Loucy (cell line): ENCODE measurements around the gene CCDC91.
"Not testable (repeated sequence)": the region's sequence is repeated elsewhere in the genome, so short reads cannot be mapped to it uniquely, and the experiment has no call there.

Experiments
- H2AFZ ChIP-seq: fragments of 200-600 bp; sonication (generic); 2 replicates; pipeline ENCODE4 v1.6.0; 2016; ENCODE audit warnings: antibody characterized with exemption, mild to moderate bottlenecking, low read length, moderate library complexity
- H3F3A ChIP-seq: fragments of 200-600 bp; 2 replicates; pipeline ENCODE4 v1.6.0; 2016; ENCODE audit warnings: antibody characterized with exemption, low read depth, mild to moderate bottlenecking
- H3K27me3 ChIP-seq: fragments of 200-600 bp; sonication (generic); 2 replicates; pipeline ENCODE4 v1.6.1; 2014; ENCODE audit warnings: low read length, mild to moderate bottlenecking; ENCODE audit not compliant: insufficient read depth, poor library complexity, severe bottlenecking
- H3K36me3 ChIP-seq: fragments of 200-600 bp; sonication (generic); 2 replicates; pipeline ENCODE4 v1.6.1; 2016; ENCODE audit warnings: low read length; ENCODE audit not compliant: insufficient read depth
- H3K4me1 ChIP-seq: fragments of 200-600 bp; sonication (generic); 2 replicates; pipeline ENCODE4 v1.5.1; 2014; ENCODE audit warnings: low read length, mild to moderate bottlenecking; ENCODE audit not compliant: insufficient read depth, poor library complexity, severe bottlenecking
- H3K4me2 ChIP-seq: fragments of 200-600 bp; sonication (generic); 2 replicates; pipeline ENCODE4 v1.6.0; 2014; ENCODE audit warnings: antibody characterized with exemption, low read length, low read depth, mild to moderate bottlenecking; ENCODE audit not compliant: poor library complexity, severe bottlenecking
- H3K4me3 ChIP-seq: fragments of 200-600 bp; sonication (generic); 2 replicates; pipeline ENCODE4 v1.5.1; 2014; ENCODE audit warnings: low read length, mild to moderate bottlenecking, mixed read lengths; ENCODE audit not compliant: poor library complexity, severe bottlenecking
- H3K79me2 ChIP-seq: fragments of 200-600 bp; sonication (generic); 2 replicates; pipeline ENCODE4 v1.6.1; 2014; ENCODE audit warnings: low read length; ENCODE audit not compliant: insufficient read depth
- H3K9ac ChIP-seq: fragments of 200-600 bp; sonication (generic); 2 replicates; pipeline ENCODE4 v1.6.0; 2014; ENCODE audit warnings: mild to moderate bottlenecking, low read depth, low read length, moderate library complexity; ENCODE audit not compliant: poor library complexity, severe bottlenecking
- H3K9me2 ChIP-seq: fragments of 200-600 bp; sonication (generic); replicated peaks from 2 replicates; pipeline ENCODE4 v1.6.1; 2016; ENCODE audit warnings: low read depth, low read length, mixed read lengths
- H3K9me3 ChIP-seq: fragments of 200-600 bp; sonication (generic); 2 replicates; pipeline ENCODE4 v1.6.1; 2014; ENCODE audit warnings: mild to moderate bottlenecking, antibody characterized with exemption, low read length, low read depth; ENCODE audit not compliant: insufficient read depth
- H4K20me1 ChIP-seq: fragments of 200-600 bp; sonication (generic); 2 replicates; pipeline ENCODE4 v1.6.0; 2014; ENCODE audit warnings: antibody characterized with exemption, low read length, mild to moderate bottlenecking; ENCODE audit not compliant: insufficient read depth, poor library complexity, severe bottlenecking
- CTCF ChIP-seq: fragments of 200-600 bp; sonication (generic); conservative IDR thresholded peaks from 2 replicates; pipeline ENCODE4 v1.5.1; 2014; ENCODE audit warnings: mild to moderate bottlenecking, antibody characterized with exemption, low read length
- EZH2phosphoT487 ChIP-seq: fragments of 200-600 bp; IDR thresholded peaks from 2 replicates; pipeline ENCODE4 v1.6.1; 2018; ENCODE audit warnings: antibody characterized with exemption, mild to moderate bottlenecking, moderate library complexity, borderline replicate concordance

The CCDC91 gene

DNA sequence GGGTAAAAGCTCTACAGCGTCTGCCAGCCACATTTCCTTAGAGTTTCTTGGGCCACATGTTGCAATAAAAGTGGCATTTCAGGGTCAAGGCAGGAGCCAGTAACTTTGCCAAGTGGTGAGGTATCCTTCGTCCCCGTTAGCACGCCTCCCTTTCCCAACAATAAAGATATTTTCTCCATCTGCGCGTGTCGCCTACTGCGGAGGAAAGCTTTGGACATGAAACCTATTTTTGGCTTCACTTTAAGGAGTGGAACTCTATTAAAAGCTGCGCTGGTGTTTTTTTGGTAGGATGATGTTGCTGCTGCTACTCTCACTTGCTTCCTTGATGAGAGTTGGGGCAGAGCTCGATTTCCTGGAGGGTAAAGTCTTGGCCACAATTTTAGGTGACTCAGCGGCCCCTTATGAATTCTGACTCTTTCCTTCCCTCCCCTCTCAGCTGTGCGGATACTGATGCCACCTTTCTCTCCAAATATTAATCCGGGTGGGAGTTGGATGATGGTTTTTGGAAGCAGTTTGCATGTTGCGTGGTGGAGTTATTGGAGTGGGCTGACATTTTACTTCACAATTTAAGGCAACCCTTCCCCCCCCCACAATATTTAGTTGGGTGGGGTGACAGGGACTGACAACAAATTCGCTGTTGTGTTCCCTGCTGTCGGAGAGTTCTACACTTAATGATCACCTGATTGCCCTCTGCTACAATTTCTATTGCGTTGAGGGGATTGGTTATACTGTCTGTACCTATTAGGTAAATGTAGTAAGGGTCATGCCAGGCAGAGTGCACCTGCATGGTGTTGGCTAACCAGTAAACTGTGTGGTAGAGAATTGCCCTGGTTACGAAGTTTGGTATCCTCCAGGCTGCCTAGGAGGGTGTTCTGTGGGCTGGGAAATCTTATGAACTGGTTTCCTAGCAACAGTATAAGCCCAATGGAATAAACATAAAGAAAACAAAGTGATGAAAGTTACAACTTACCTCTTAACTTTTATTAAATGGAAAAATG lies 1.1 kb downstream of the CCDC91 start:
- H3K36me3 ChIP-seq: no peaks in the 10 kb centered on the region
- peaks cover 39% of the 10 kb centered on the region for H3K4me1 ChIP-seq
- H2AFZ ChIP-seq: peak overlapping the region; percentile 94
- no peak for TF ChIP-seq EZH2phosphoT487
- no peak for TF ChIP-seq CTCF
- peaks cover 23% of the 10 kb centered on the region for H4K20me1 ChIP-seq
- H3K27me3 ChIP-seq: no peaks in the 10 kb centered on the region
- H3K4me3 ChIP-seq: peak overlapping the region; percentile 90
- peak overlapping the region; percentile 77 for H3K4me2 ChIP-seq
- no peaks in the 10 kb centered on the region for H3K9me2 ChIP-seq
- no peaks in the 10 kb centered on the region for H3K9me3 ChIP-seq
- peak overlapping the region; percentile 77 for H3K9ac ChIP-seq
- H3K79me2 ChIP-seq: peaks cover 28% of the 10 kb centered on the region
- H3F3A ChIP-seq: peaks cover 10% of the 10 kb centered on the region; the same call in 1 of the 2 replicates

- no peak overlapping the region for H3K9ac ChIP-seq
- peaks cover 35% of the 10 kb centered on the region for H3K79me2 ChIP-seq
- H3K9me2 ChIP-seq: no peaks in the 10 kb centered on the region
- H3K4me2 ChIP-seq: peak overlapping the region; percentile 77
- H2AFZ ChIP-seq: no peak overlapping the region
- no peaks in the 10 kb centered on the region for H3K9me3 ChIP-seq
- TF ChIP-seq CTCF (no peak), EZH2phosphoT487 (no peak)
- H3F3A ChIP-seq: peaks cover 10% of the 10 kb centered on the region; the same call in 1 of the 2 replicates
- no peaks in the 10 kb centered on the region for H3K27me3 ChIP-seq
- peaks cover 31% of the 10 kb centered on the region for H4K20me1 ChIP-seq
- no peaks in the 10 kb centered on the region for H3K36me3 ChIP-seq
- peak overlapping the region; percentile 90 for H3K4me3 ChIP-seq
- H3K4me1 ChIP-seq: peaks cover 41% of the 10 kb centered on the region
Measured at GRCh38 chr12:28192125-28192524, 1.9 kb downstream of the CCDC91 start.

DNA sequence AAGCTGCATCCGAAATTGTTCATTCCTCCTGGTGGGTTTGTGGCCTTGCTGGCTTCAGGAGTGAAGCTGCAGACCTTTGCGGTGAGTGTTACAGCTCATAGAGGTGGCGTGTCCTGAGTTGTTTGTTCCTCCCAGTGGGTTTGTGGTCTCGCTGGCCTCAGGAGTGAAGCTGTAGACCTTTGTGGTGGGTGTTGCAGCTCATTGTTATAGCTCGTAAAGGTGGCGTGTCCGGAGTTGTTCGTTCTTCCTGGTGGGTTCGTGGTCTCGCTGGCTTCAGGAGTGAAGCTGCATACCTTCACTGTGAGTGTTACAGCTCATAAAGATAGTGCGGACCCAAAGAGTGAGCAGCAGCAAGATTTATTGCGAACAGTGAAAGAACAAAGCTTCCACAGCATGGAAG lies 4.4 kb downstream of the CCDC91 start:
- Histone ChIP-seq H4K20me1 (peaks cover 31% of the 10 kb centered on the region), H3K4me1 (peaks cover 40% of the 10 kb centered on the region), H3F3A (peaks cover 10% of the 10 kb centered on the region; the same call in 1 of the 2 replicates), H3K79me2 (peaks cover 56% of the 10 kb centered on the region), H3K4me2 (peak overlapping the region; percentile 61), H3K4me3 (peak overlapping the region; percentile 47)
- H3K9ac ChIP-seq, H3K9me3 ChIP-seq, H3K9me2 ChIP-seq, H3K36me3 ChIP-seq, H2AFZ ChIP-seq, H3K27me3 ChIP-seq: not testable (repeated sequence)

GRCh38 chr12:28201136-28201535 lies 10.9 kb downstream of the CCDC91 start:
- H3K79me2 ChIP-seq: peaks cover 68% of the 10 kb centered on the region
- H3K4me2 ChIP-seq, H3K36me3 ChIP-seq, H3K9ac ChIP-seq, H3K9me3 ChIP-seq, H3K27me3 ChIP-seq, H2AFZ ChIP-seq, H3K4me3 ChIP-seq, H4K20me1 ChIP-seq, H3K9me2 ChIP-seq, H3K4me1 ChIP-seq, H3F3A ChIP-seq: not testable (repeated sequence)
